ENCODE results near the gene SERPINA10. TPM values are rescaled to one million over a fixed set of nuclear protein-coding genes. Genes with fewer than 3 reads are reported as not detected.

SERPINA10 gene
- total and polyA plus RNA-seq, 2 donors (not counting 3 experiments of a cell fraction or from before 2014, with no cell fraction given) = not detected

- CTCF ChIA-PET = no interaction called here
Observed at GRCh38 chr14:94309721-94310120, 16.7 kb upstream of the SERPINA10 start.

More at GRCh38 chr14:94309721-94310120, 16.7 kb upstream of the SERPINA10 start:
- H3K36me3 ChIP-seq (ENCODE audit: control insufficient read depth in 2 of 2, extremely low read depth in 1 of 2, insufficient read depth in 2 of 2, low read length in 2 of 2) = no peaks in the 10 kb centered on the region
- H3K4me3 ChIP-seq (replicated peaks in 1 of 3; ENCODE audit: insufficient read depth in 1 of 3, low read depth in 1 of 3, low read length in 3 of 3) = no peak overlapping the region
- dilution Hi-C loops (cut with MboI; ENCODE audit: extremely low pct_ligation_motif_present, low sequenced_read_pairs) = no loop called here
- FAIRE-seq = no peak
- H2AFZ ChIP-seq (ENCODE audit: low read depth, low read length) = no peak overlapping the region
- H3K9me1 ChIP-seq (replicated peaks; ENCODE audit: control insufficient read depth, extremely low read depth, insufficient read depth, low read length) = no peaks in the 10 kb centered on the region
- intact Hi-C loops (cut with micrococcal nuclease) = no loop called here
- H3K9ac ChIP-seq (replicated peaks; ENCODE audit: extremely low read depth, insufficient read depth, low read length) = no peak overlapping the region
- no TSS peak for BruUV-seq (replicated peaks)
- no peak overlapping the region for H3K27ac ChIP-seq (ENCODE audit: insufficient read depth, low read depth, low read length)
- TF ChIP-seq EZH2 (IDR thresholded peaks at IDR 0.05; ENCODE audit: borderline replicate concordance, low read depth, low read length, severe bottlenecking) = no peak
- TF ChIP-seq MYC (IDR thresholded peaks at IDR 0.05; ENCODE audit: low read depth, low read length) = no peak
- TF ChIP-seq POLR2A (IDR thresholded peaks at IDR 0.05; ENCODE audit: low read depth, low read length) = no peak
- no peak for TF ChIP-seq MAX (IDR thresholded peaks at IDR 0.05; ENCODE audit: insufficient read depth, insufficient read length)
- no peak for TF ChIP-seq FOS (IDR thresholded peaks at IDR 0.05; ENCODE audit: borderline replicate concordance, insufficient read depth, low read length)
- no peak for TF ChIP-seq GATA2 (IDR thresholded peaks at IDR 0.05; ENCODE audit: insufficient read depth, insufficient read length, low read depth, low read length)
- no peak for TF ChIP-seq JUN (IDR thresholded peaks at IDR 0.05; ENCODE audit: borderline replicate concordance, insufficient read depth, insufficient read length, low read depth)
- TF ChIP-seq CTCF (IDR thresholded peaks at IDR 0.05; ENCODE audit: extremely low read depth in 1 of 2, insufficient read depth in 1 of 2, low read depth in 1 of 2, low read length in 2 of 2) = no peak
- no peak for TF ChIP-seq POLR2AphosphoS5 (IDR thresholded peaks at IDR 0.05; ENCODE audit: insufficient read depth, low read depth, low read length)
- H4K20me1 ChIP-seq (replicated peaks; ENCODE audit: control insufficient read depth, extremely low read depth, insufficient read depth, low read length) = no peaks in the 10 kb centered on the region
- no peaks in the 10 kb centered on the region for H3K4me1 ChIP-seq (ENCODE audit: control insufficient read depth, extremely low read depth, insufficient read depth, low read length)
- no peak for DNase-seq (ENCODE audit: low read depth, low spot score)
- H3K9me3 ChIP-seq (replicated peaks; ENCODE audit: control insufficient read depth, insufficient read depth, low read length) = no peaks in the 10 kb centered on the region
- no peak overlapping the region for H3K4me2 ChIP-seq (ENCODE audit: insufficient read depth, low read length)
- POLR2A ChIA-PET = no interaction called here
- H3K79me2 ChIP-seq (ENCODE audit: control insufficient read depth, insufficient read depth, low read length) = no peaks in the 10 kb centered on the region
- H3K27me3 ChIP-seq (ENCODE audit: control insufficient read depth in 2 of 2, insufficient read depth in 2 of 2, low read length in 2 of 2) = no peaks in the 10 kb centered on the region

Measured in endothelial cell of umbilical vein (primary cell).